Measurements from ENCODE around the gene FOXE3. TPM values are rescaled to one million over a fixed set of nuclear protein-coding genes. Genes with fewer than 3 reads are reported as not detected.
"Not testable (repeated sequence)": the region's sequence is repeated elsewhere in the genome, so short reads cannot be mapped to it uniquely, and the experiment has no call there.

Gene FOXE3
- total RNA-seq, 4 donors from 2014 or later, result not detected

- Histone ChIP-seq H3K27ac (replicated peaks in 1 of 4) (no peak overlapping the region), H3K9me3 (no peaks in the 10 kb centered on the region), H3K4me3 (no peak overlapping the region), H3K27me3 (peaks cover 0 to 97% (median 3%) of the 10 kb centered on the region in 4 donors), H3K4me1 (no peaks in the 10 kb centered on the region), H3K36me3 (no peaks in the 10 kb centered on the region)
- DNase-seq (ENCODE audit: extremely low spot score), result no peak
- intact Hi-C loops (cut with DNase I), result no loop called here
- WGBS, result 90% methylated on average over 4 of the region's 4 CpGs
- no peak for TF ChIP-seq EP300 (IDR thresholded peaks at IDR 0.05)
- no peak for TF ChIP-seq POLR2AphosphoS5 (IDR thresholded peaks at IDR 0.05)
- TF ChIP-seq POLR2A (IDR thresholded peaks at IDR 0.05; ENCODE audit: low read depth), result no peak
- TF ChIP-seq CTCF (IDR thresholded peaks at IDR 0.05), result no peak
Measured at GRCh38 chr1:47456250-47456649, 40.2 kb downstream of the FOXE3 start.

DNA sequence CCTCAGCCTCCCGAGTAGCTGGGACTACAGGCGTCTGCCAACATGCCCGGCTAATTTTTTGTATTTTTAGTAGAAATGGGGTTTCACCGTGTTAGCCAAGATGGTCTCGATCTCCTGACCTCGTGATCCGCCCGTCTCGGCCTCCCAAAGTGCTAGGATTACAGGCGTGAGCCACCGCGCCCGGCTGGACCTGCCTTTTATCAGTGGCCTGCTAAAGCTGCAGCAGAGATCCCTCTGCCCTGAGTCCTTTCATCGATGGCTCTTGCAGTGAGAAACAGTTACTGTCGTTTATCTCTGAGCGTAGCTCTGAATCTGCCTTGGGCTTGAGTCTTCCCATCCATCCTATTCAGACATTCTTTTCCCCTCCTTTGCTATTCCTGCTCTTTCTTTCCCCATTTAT, 41.5 kb downstream of the FOXE3 start:
- 88% methylated on average over 16 of the region's 16 CpGs for WGBS
- peaks cover 0 to 97% (median 7%) of the 10 kb centered on the region in 4 donors for H3K27me3 ChIP-seq

DNA sequence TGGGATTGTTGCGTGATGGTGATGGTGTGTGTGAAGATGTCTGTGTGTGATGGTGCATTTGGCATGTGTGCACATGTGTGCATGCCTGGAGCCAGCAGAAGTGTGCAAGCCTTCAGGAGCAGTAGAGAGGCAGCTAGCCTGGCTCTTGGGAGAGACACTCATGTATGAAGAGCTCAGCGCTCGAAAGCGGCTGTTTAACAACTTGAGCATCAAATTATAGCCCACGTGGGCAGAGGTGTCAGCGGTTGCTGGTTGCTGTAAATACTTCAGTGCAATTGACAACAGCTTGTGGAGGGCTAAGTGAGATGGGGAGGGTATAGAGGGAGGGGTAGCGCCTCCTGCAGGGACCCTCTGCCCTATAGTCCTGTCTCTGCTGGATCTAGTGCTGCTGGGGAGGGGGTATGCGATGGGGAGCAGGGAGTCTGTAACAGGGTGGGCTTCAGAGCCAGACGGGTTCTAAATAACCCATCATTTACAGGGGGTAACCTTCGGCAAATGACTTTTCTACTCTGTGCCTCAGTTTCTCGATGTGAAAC, 43.2 kb downstream of the FOXE3 start:
- intact Hi-C loops (cut with DNase I), result no loop called here
- Histone ChIP-seq H3K27me3 (peaks cover 0 to 97% (median 11%) of the 10 kb centered on the region in 4 donors), H3K4me3 (no peak overlapping the region), H3K36me3 (no peaks in the 10 kb centered on the region), H3K27ac (replicated peaks in 1 of 4) (no peak overlapping the region), H3K9me3 (no peaks in the 10 kb centered on the region), H3K4me1 (no peaks in the 10 kb centered on the region)
- WGBS, result 38% methylated on average over 11 of the region's 11 CpGs
- TF ChIP-seq EP300 (IDR thresholded peaks at IDR 0.05) (no peak), POLR2A (IDR thresholded peaks at IDR 0.05; ENCODE audit: low read depth) (no peak), POLR2AphosphoS5 (IDR thresholded peaks at IDR 0.05) (no peak), CTCF (IDR thresholded peaks at IDR 0.05) (no peak)
- no peak for DNase-seq (ENCODE audit: extremely low spot score)

More for the DNA sequence above, 41.5 kb downstream of the FOXE3 start:
- H3K9me3 ChIP-seq; H3K36me3 ChIP-seq; H3K4me1 ChIP-seq; H3K27ac ChIP-seq (replicated peaks in 1 of 4); intact Hi-C loops (cut with DNase I); DNase-seq (ENCODE audit: extremely low spot score); H3K4me3 ChIP-seq: not testable (repeated sequence)

DNA sequence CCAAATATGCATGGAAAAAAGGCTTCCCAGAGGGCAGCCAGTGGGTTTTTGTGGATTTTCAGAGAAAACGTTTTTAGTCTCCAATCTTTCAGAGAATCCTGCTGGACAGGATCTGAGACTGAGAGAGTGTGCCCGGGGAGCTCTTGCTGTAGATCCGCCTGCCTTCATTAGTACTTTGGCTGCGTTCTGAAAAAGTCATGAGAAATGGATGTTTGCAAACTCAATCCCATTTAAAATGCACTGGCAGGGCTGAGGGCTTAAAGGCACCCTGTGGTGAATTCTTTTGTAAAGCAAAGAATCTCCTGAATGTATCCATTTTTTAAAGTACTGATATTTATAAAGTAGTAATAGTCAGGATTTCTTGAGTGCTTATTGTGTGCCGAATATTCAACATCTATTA, 44.0 kb downstream of the FOXE3 start:
- WGBS, result 23% methylated on average over 5 of the region's 5 CpGs
- intact Hi-C loops (cut with DNase I), result no loop called here
- TF ChIP-seq POLR2A (IDR thresholded peaks at IDR 0.05; ENCODE audit: low read depth) (no peak), CTCF (IDR thresholded peaks at IDR 0.05) (no peak), EP300 (IDR thresholded peaks at IDR 0.05) (no peak), POLR2AphosphoS5 (IDR thresholded peaks at IDR 0.05) (no peak)
- Histone ChIP-seq H3K4me3 (no peak overlapping the region), H3K36me3 (no peaks in the 10 kb centered on the region), H3K9me3 (no peaks in the 10 kb centered on the region), H3K27me3 (peaks cover 0 to 95% (median 11%) of the 10 kb centered on the region in 4 donors), H3K27ac (replicated peaks in 1 of 4) (no peak overlapping the region), H3K4me1 (no peaks in the 10 kb centered on the region)
- DNase-seq (ENCODE audit: extremely low spot score), result no peak

DNA sequence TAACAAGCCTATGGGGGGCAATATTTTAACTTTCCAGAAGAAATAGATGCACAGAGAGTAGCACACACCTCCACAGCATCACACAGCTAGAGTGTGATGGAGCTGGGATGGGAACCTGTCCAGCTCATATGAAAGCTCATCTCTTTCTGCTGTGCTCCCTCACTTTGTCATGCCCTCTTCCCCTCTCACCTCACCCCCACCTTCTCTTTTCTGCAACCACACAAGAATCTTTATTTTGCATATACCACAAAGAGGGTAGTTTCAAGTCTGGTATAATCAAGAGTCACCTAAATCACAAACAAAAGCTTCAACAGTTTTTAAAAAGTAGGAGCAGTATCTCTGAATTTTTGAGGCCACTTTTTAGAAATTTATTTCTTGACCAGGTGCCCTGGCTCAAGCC, 44.4 kb downstream of the FOXE3 start:
- TF ChIP-seq EP300 (IDR thresholded peaks at IDR 0.05) (no peak), POLR2A (IDR thresholded peaks at IDR 0.05; ENCODE audit: low read depth) (no peak), CTCF (IDR thresholded peaks at IDR 0.05) (no peak), POLR2AphosphoS5 (IDR thresholded peaks at IDR 0.05) (no peak)
- DNase-seq (ENCODE audit: extremely low spot score), result no peak
- intact Hi-C loops (cut with DNase I), result no loop called here
- Histone ChIP-seq H3K27ac (replicated peaks in 1 of 4) (no peak overlapping the region), H3K36me3 (no peaks in the 10 kb centered on the region), H3K27me3 (peaks cover 0 to 94% (median 11%) of the 10 kb centered on the region in 4 donors), H3K4me1 (peaks cover 0 to 2% (median 0%) of the 10 kb centered on the region in 4 donors), H3K4me3 (no peak overlapping the region), H3K9me3 (no peaks in the 10 kb centered on the region)

Data from esophagus muscularis mucosa (tissue), 4 donors.